DOHH2 (cell line): Measurements from ENCODE around the gene DKKL1.

Source experiments
- EZH2phosphoT487 ChIP-seq: fragments of 200-600 bp; sonication (generic); IDR thresholded peaks from 2 replicates; pipeline ENCODE4 v1.6.1; 2017; ENCODE audit warnings: borderline replicate concordance, mild to moderate bottlenecking, antibody characterized with exemption, low read length, moderate library complexity, mixed read lengths
- TF ChIP-seq, protein P1 (sequence below): fragments of 200-600 bp; sonication (generic); IDR thresholded peaks from one replicate; pipeline ENCODE4 v1.5.1; 2014; ENCODE audit warnings: antibody characterized with exemption, mild to moderate bottlenecking, low read depth, low read length; ENCODE audit not compliant: poor library complexity, severe bottlenecking

DNA sequence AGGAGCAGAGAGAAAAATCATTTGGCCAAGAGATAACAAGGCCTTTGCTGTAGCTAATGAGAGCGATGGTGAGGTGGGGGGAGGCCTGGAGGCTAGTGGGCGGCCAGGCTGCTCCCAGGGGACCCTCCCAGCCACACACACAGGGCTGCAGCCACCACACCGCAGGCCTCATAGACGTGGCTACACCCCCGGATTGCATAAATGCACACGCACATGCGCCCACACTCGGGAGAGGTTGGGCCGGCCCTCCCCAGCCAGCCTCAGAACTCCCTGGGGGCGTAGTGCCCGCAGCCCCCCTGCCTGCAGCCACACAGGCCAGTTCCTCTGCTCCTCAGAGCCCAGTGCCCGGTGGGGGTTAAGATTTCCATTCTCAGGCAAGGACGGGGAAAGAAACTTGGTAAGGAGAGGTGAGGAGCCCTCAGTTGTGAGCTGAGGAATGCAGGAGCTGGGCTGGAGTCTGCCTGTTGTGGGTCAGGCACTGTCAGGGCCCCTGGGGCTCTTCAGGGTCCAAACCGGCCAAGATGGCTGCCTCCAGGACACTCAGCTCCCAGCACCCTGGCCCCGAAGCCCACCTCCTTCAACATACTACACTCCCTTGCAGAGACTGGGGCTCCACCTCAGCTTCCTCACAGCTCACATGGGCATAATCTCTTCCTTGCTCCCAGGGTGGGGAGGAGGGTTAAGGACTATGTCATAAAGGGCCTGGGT is 51.6 kb downstream of the DKKL1 start:
- TF ChIP-seq, protein P1, sequence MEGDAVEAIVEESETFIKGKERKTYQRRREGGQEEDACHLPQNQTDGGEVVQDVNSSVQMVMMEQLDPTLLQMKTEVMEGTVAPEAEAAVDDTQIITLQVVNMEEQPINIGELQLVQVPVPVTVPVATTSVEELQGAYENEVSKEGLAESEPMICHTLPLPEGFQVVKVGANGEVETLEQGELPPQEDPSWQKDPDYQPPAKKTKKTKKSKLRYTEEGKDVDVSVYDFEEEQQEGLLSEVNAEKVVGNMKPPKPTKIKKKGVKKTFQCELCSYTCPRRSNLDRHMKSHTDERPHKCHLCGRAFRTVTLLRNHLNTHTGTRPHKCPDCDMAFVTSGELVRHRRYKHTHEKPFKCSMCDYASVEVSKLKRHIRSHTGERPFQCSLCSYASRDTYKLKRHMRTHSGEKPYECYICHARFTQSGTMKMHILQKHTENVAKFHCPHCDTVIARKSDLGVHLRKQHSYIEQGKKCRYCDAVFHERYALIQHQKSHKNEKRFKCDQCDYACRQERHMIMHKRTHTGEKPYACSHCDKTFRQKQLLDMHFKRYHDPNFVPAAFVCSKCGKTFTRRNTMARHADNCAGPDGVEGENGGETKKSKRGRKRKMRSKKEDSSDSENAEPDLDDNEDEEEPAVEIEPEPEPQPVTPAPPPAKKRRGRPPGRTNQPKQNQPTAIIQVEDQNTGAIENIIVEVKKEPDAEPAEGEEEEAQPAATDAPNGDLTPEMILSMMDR: no peak
- TF ChIP-seq EZH2phosphoT487: no peak
